K562 (cell line): ENCODE results near the gene NKX2-2. TPM values are rescaled to one million over a fixed set of nuclear protein-coding genes. Genes with fewer than 3 reads are reported as not detected.

Source experiments
- ATAC-seq: fragments of 200-7000 bp; cut with Tn5 transposase; 3 replicates; pipeline ENCODE4 v1.9.1; 2020; ENCODE audit warnings: moderate library complexity
- BruUV-seq: library from RNA; stranded (reverse); fragments of 400-500 nt; replicated peaks from 2 replicates; lab custom pipeline; 2021; lab: Mats Ljungman, UMichigan
- CTCF ChIA-PET: fragments of 300-600 bp; formaldehyde crosslinking; extraction: SDS; loops from one replicate; lab custom pipeline; 2021; ENCODE audit warnings: low intra/inter-chr PET ratio; lab: Yijun Ruan, JAX
- POLR2A ChIA-PET: fragments of 300-600, 350-650 bp; sonication (Branson Sonifier 250); formaldehyde crosslinking; extraction: SDS; loops from one replicate; lab custom pipeline; 2021; ENCODE audit warnings: antibody characterized with exemption, inconsistent platforms; lab: Yijun Ruan, JAX
- DNase-seq, 4 experiments: peaks; one replicate each; pipeline versions ENCODE4 v3.0.0 to v3.0.0-alpha.2; 2011 to 2018; ENCODE audit warnings: low spot score in 3 of 4, mixed read lengths in 3 of 4; ENCODE audit errors: extremely low read depth in 1 of 4
- FAIRE-seq: peaks from 2 replicates; lab custom pipeline; 2011; peaks lifted over from hg19 to GRCh38; lab: Jason Lieb, UNC
- H2AFZ ChIP-seq: 2 replicates; pipeline ENCODE4 v1.6.0; 2011; ENCODE audit warnings: low read depth, low read length, control low read depth, inconsistent platforms
- H3K27ac ChIP-seq: fragments of 200-600 bp; 3 replicates; pipeline ENCODE4 v1.8.0; 2011; ENCODE audit warnings: low read depth, mild to moderate bottlenecking, control low read depth, inconsistent platforms, low read length, moderate library complexity, mixed read lengths; ENCODE audit errors: extremely low read depth
- H3K27me3 ChIP-seq, 2 experiments: fragments of 300-600 bp in 1 of 2; 2 replicates in 1 of 2; 3 replicates in 1 of 2; pipeline versions ENCODE4 v1.6.0 to v1.8.0; 2011; ENCODE audit warnings: inconsistent platforms in 2 of 2, low read length in 2 of 2, mild to moderate bottlenecking in 1 of 2, mixed read lengths in 1 of 2, moderate library complexity in 1 of 2; ENCODE audit not compliant: control insufficient read depth in 2 of 2, insufficient read depth in 2 of 2
- H3K36me3 ChIP-seq: fragments of 300-600 bp; 3 replicates; pipeline ENCODE4 v1.8.0; 2011; ENCODE audit warnings: mild to moderate bottlenecking, low read length, inconsistent platforms; ENCODE audit not compliant: control insufficient read depth, insufficient read depth
- H3K4me1 ChIP-seq, 2 experiments: fragments of 200-600 bp in 1 of 2; replicated peaks in 1 of 2; 2 replicates in 1 of 2; 3 replicates in 1 of 2; pipeline versions ENCODE4 v1.5.1 to v1.8.0; 2011; ENCODE audit warnings: inconsistent platforms in 2 of 2, low read length in 2 of 2, mild to moderate bottlenecking in 1 of 2, mixed read lengths in 1 of 2, moderate library complexity in 1 of 2; ENCODE audit not compliant: control insufficient read depth in 2 of 2, insufficient read depth in 2 of 2
- H3K4me2 ChIP-seq: 2 replicates; pipeline ENCODE4 v1.6.1; 2011; ENCODE audit warnings: low read length, control low read depth, inconsistent platforms, mixed read lengths; ENCODE audit not compliant: insufficient read depth
- H3K4me3 ChIP-seq: fragments of 200-600 bp; sonication (generic), shearing (Covaris generic); 2 replicates; pipeline ENCODE4 v1.5.1; 2016; ENCODE audit warnings: control low read depth, inconsistent platforms
- H3K79me2 ChIP-seq: fragments of 200-600 bp; 3 replicates; pipeline ENCODE4 v1.8.0; 2011; ENCODE audit warnings: low read length, inconsistent platforms; ENCODE audit not compliant: control insufficient read depth, insufficient read depth
- H3K9ac ChIP-seq, 2 experiments: 2 replicates each; pipeline versions ENCODE4 v1.6.0 to v1.6.1; 2011; ENCODE audit warnings: low read depth in 2 of 2, low read length in 2 of 2, control low read depth in 1 of 2, inconsistent platforms in 1 of 2, mild to moderate bottlenecking in 1 of 2, mixed read lengths in 1 of 2; ENCODE audit not compliant: insufficient read depth in 1 of 2
- H3K9me1 ChIP-seq: one replicate; pipeline ENCODE4 v1.6.0; 2011; ENCODE audit warnings: inconsistent platforms, mild to moderate bottlenecking, low read length, moderate library complexity; ENCODE audit not compliant: control insufficient read depth, insufficient read depth
- H3K9me3 ChIP-seq: replicated peaks from 2 replicates; pipeline ENCODE4 v1.5.1; 2011; ENCODE audit warnings: low read depth, low read length, inconsistent platforms; ENCODE audit not compliant: control insufficient read depth, insufficient read depth
- H4K20me1 ChIP-seq: replicated peaks from 2 replicates; pipeline ENCODE4 v1.6.1; 2011; ENCODE audit warnings: low read length, inconsistent platforms, mixed read lengths; ENCODE audit not compliant: control insufficient read depth, insufficient read depth
- COPS2 ChIP-seq: fragments of 450-650 bp; conservative IDR thresholded peaks from 2 replicates; pipeline ENCODE4 v1.6.1; 2016; ENCODE audit warnings: mild to moderate bottlenecking, moderate library complexity
- ELF1 ChIP-seq: fragments of 200-800 bp; sonication (Bioruptor generic); IDR thresholded peaks from 2 replicates; pipeline ENCODE4 v1.6.1; 2016; ENCODE audit warnings: missing genetic modification characterization, missing compliant biosample characterization
- HNRNPK ChIP-seq: fragments of 200-400 bp; formaldehyde crosslinking; IDR thresholded peaks from one replicate; pipeline ENCODE4 v1.6.1; 2018; ENCODE audit warnings: mild to moderate bottlenecking, low read depth, low read length; ENCODE audit not compliant: poor library complexity, severe bottlenecking
- KDM2B ChIP-seq: fragments of 250-450 bp; sonication (Bioruptor Pico); IDR thresholded peaks from 2 replicates; pipeline ENCODE4 v1.8.0; 2021; ENCODE audit warnings: mild to moderate bottlenecking, moderate library complexity
- LCOR ChIP-seq: sonication (generic); formaldehyde crosslinking; IDR thresholded peaks from 2 replicates; pipeline ENCODE4 v1.8.0; 2022; ENCODE audit warnings: mild to moderate bottlenecking, missing genetic modification reagents
- NELFE ChIP-seq: IDR thresholded peaks from 2 replicates; pipeline ENCODE4 v1.6.1; 2011; ENCODE audit warnings: mild to moderate bottlenecking; ENCODE audit not compliant: insufficient read depth, insufficient read length
- RFX1 ChIP-seq: fragments of 450-650 bp; IDR thresholded peaks from 2 replicates; pipeline ENCODE4 v1.6.1; 2016; ENCODE audit warnings: mild to moderate bottlenecking, moderate library complexity
- SMARCE1 ChIP-seq: fragments of 450-650 bp; IDR thresholded peaks from 2 replicates; pipeline ENCODE4 v1.7.1; 2016; ENCODE audit warnings: mild to moderate bottlenecking
- TEAD1 ChIP-seq, 2 experiments: fragments of 450-650 bp in 1 of 2; sonication (generic) in 1 of 2; formaldehyde crosslinking; IDR thresholded peaks; 2 replicates each; pipeline versions ENCODE4 v1.4.0 to v1.8.0; 2020 to 2022; ENCODE audit warnings: mild to moderate bottlenecking in 2 of 2, missing genetic modification reagents in 1 of 2
- ZNF79 ChIP-seq: fragments of 250-450 bp; sonication (Bioruptor Pico); IDR thresholded peaks from 2 replicates; pipeline ENCODE4 v1.4.0; 2020; ENCODE audit warnings: low read depth, mild to moderate bottlenecking, moderate library complexity
- in situ Hi-C: fragments of 300-500 bp; cut with MboI; formaldehyde crosslinking; loops from 4 replicates; pipeline ENCODE4 v1.15.0; 2018; ENCODE audit warnings: inconsistent platforms, mixed read lengths
- intact Hi-C: fragments of 100-400 bp; cut with micrococcal nuclease; formaldehyde crosslinking; loops from 2 replicates; pipeline ENCODE4 v1.14.2; 2022
- polyA plus RNA-seq, 8 experiments: library from polyadenylated mRNA; depleted of rRNA in 4 of 8; stranded (reverse) in 5 of 8; unstranded in 3 of 8; fragments of >200 nt; fragmentation: Nextera tagmentation in 2 of 8; fragmentation: Illumina TruSeq in 1 of 8; extraction: Ambion mirVana in 2 of 8; extraction: Trizol in 1 of 8; gene quantifications; 2 replicates each; pipeline versions ENCODE4 v1.2.1 to v1.2.3, GENCODE V29; 2011 to 2014; ENCODE audit warnings: inconsistent platforms in 1 of 8, missing spikeins in 1 of 8
- total RNA-seq, 7 experiments: library from RNA; depleted of rRNA in 6 of 7; stranded (reverse); fragments of >200 nt in 6 of 7; fragmentation: Illumina TruSeq in 2 of 7; extraction: Trizol in 2 of 7; gene quantifications; 2 replicates each; pipeline versions ENCODE4 v1.2.1 to v1.2.3, GENCODE V29; 2011 to 2021; ENCODE audit warnings: low replicate concordance in 1 of 7
- TF ChIP-seq, protein P1 (sequence below): fragments of 450-650 bp; IDR thresholded peaks from 2 replicates; pipeline ENCODE4 v1.6.1; 2018; ENCODE audit warnings: mild to moderate bottlenecking, low read depth; ENCODE audit not compliant: partially characterized antibody

NKX2-2 gene
- total and polyA plus RNA-seq, 9 of the 15 experiments (the other 6 are each of a cell fraction or from before 2014, with no cell fraction given), result 0.04 TPM; not detected in 8

DNA sequence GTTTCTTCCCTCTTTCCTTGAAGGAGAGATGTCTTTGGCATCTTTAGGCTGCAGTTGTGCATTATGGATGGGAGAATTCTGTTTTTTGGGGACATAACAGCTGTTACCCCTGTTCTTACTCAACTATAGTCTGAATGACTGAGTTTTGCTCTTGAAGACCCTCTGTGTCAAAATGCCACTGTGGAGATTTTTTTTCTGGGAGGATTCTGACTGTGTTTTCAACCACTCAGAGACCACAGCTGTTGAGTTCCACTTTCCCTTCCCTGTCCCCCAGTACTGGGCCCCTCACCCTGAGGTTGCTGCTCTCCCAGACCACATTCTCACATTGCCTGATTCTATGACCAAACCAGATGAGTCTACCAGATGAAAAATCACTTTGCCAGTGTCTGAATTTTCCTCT, 48.1 kb downstream of the NKX2-2 start:
- POLR2A ChIA-PET, result interaction anchor here (0.6 kb wide), 1 partner anchor 566 kb away, joined by 3 read pairs; no protein-coding TSS in a partner anchor
- no TSS peak for BruUV-seq
- H4K20me1 ChIP-seq, result no peaks in the 10 kb centered on the region
- in situ Hi-C loops (no loop called here), intact Hi-C loops (no loop called here)
- FAIRE-seq (no peak), DNase-seq (no peak), ATAC-seq (no peak)
- CTCF ChIA-PET, result no interaction called here
- no peak overlapping the region for H2AFZ ChIP-seq
- H3K9ac ChIP-seq, result no peak overlapping the region
- H3K9me3 ChIP-seq, result no peaks in the 10 kb centered on the region
- H3K79me2 ChIP-seq, result no peaks in the 10 kb centered on the region
- H3K4me3 ChIP-seq, result no peak overlapping the region
- H3K4me2 ChIP-seq, result no peak overlapping the region
- TF ChIP-seq, protein P1, sequence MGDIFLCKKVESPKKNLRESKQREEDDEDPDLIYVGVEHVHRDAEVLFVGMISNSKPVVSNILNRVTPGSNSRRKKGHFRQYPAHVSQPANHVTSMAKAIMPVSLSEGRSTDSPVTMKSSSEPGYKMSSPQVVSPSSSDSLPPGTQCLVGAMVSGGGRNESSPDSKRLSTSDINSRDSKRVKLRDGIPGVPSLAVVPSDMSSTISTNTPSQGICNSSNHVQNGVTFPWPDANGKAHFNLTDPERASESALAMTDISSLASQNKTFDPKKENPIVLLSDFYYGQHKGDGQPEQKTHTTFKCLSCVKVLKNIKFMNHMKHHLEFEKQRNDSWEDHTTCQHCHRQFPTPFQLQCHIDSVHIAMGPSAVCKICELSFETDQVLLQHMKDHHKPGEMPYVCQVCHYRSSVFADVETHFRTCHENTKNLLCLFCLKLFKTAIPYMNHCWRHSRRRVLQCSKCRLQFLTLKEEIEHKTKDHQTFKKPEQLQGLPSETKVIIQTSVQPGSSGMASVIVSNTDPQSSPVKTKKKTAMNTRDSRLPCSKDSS, result no peak
- TF ChIP-seq LCOR (CRISPR knock-in tag) (no peak), SMARCE1 (no peak), KDM2B (CRISPR knock-in tag) (no peak), TEAD1 (CRISPR knock-in tag; IDR thresholded peaks at IDR 0.05) (no peak), HNRNPK (no peak), NELFE (no peak), ZNF79 (CRISPR knock-in tag) (no peak), RFX1 (no peak), COPS2 (no peak), ELF1 (tag) (no peak)
- H3K27me3 ChIP-seq, result no peaks in the 10 kb centered on the region
- H3K4me1 ChIP-seq, result no peaks in the 10 kb centered on the region
- no peaks in the 10 kb centered on the region for H3K36me3 ChIP-seq
- H3K27ac ChIP-seq, result no peak overlapping the region
- no peaks in the 10 kb centered on the region for H3K9me1 ChIP-seq
